ENCODE results near the gene ILF3. TPM values are rescaled to one million over a fixed set of nuclear protein-coding genes. Genes with fewer than 3 reads are reported as not detected.

The ILF3 gene
- total RNA-seq, 1 donor from 2014 or later = 125 TPM

DNA sequence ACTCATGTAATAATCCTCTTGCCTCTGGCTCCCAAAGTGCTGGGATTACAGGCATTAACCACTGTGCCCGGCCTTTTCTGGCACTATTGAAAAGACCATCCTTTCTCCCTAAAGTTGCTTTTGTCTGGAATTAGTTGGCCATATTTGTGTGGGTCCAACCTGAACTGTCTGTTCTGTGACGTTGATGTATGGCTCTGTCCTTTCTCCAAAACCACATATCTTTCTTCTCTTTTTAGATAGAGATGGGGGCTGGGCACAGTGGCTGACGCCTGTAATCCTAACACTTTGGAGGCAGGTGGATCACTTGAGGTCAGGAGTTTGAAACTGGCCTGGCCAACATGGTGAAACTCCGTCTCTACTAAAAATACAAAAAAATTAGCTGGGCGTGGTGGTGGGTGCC, 81.6 kb downstream of the ILF3 start:
- TF ChIP-seq, protein P1, sequence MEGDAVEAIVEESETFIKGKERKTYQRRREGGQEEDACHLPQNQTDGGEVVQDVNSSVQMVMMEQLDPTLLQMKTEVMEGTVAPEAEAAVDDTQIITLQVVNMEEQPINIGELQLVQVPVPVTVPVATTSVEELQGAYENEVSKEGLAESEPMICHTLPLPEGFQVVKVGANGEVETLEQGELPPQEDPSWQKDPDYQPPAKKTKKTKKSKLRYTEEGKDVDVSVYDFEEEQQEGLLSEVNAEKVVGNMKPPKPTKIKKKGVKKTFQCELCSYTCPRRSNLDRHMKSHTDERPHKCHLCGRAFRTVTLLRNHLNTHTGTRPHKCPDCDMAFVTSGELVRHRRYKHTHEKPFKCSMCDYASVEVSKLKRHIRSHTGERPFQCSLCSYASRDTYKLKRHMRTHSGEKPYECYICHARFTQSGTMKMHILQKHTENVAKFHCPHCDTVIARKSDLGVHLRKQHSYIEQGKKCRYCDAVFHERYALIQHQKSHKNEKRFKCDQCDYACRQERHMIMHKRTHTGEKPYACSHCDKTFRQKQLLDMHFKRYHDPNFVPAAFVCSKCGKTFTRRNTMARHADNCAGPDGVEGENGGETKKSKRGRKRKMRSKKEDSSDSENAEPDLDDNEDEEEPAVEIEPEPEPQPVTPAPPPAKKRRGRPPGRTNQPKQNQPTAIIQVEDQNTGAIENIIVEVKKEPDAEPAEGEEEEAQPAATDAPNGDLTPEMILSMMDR (conservative IDR thresholded peaks at IDR 0.05; ENCODE audit: low read depth, low read length) = no peak
- no peak for DNase-seq (ENCODE audit: low read depth)
- H3K4me3 ChIP-seq (ENCODE audit: low read depth, low read length) = no peak overlapping the region

- TF ChIP-seq, protein P1 (conservative IDR thresholded peaks at IDR 0.05; ENCODE audit: low read depth, low read length) = no peak
- DNase-seq (ENCODE audit: low read depth) = no peak
- H3K4me3 ChIP-seq (ENCODE audit: low read depth, low read length) = no peak overlapping the region
Measured at GRCh38 chr19:10736189-10736588, 82.0 kb downstream of the ILF3 start.

DNA sequence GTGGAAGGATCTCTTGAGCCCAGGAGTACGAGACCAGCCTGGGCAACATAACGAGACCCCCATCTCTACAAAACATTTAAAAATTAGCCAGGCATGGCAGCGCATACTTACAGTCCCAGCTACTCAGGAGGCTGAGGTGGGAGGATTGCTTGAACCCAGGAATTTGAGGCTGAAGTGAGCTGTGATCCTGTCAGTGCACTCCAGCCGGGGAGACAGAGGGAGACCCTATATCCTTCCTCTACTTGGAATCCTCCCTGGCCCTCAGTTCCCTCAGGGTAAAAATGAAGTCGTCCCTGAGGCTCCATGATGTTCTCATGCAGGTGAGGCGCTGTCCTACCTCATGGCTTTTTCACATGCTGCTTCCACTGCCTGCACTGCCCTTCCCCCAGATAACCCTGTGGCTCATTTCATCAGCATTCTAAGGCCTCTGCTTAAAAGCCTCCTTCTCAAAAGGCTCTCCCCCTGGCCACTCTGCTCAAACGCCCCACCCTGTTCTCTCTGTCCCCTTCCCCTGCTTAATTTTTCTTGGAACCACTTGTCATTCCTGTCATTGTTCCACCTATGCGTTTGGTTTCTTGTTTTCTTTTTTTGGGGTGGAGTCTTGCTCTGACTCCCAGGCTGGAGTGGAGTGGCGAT, 82.9 kb downstream of the ILF3 start:
- no peak overlapping the region for H3K4me3 ChIP-seq (ENCODE audit: low read depth, low read length)
- TF ChIP-seq, protein P1 (conservative IDR thresholded peaks at IDR 0.05; ENCODE audit: low read depth, low read length) = no peak
- no peak for DNase-seq (ENCODE audit: low read depth)

DNA sequence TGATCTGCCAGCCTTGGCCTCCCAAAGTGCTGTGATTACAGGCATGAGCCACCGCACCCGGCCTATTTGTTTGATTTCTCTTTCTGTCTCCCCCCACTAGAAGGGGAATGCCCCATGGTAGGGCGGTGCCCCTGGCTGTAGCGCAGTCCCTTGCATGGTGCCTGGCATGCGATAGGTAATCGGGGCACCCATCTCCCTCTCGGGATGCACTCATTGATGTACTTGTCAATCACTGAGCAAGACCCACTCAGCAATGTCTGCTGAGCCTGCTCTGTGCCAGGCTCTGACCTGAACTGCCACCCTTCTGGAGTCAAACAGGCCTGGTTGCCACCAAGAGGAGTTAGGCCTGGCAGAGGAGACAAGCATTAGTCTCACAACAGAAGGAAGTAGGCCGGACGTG, 83.6 kb downstream of the ILF3 start:
- TF ChIP-seq, protein P1 (conservative IDR thresholded peaks at IDR 0.05; ENCODE audit: low read depth, low read length) = no peak
- H3K4me3 ChIP-seq (ENCODE audit: low read depth, low read length) = no peak overlapping the region
- DNase-seq (ENCODE audit: low read depth) = no peak

DNA sequence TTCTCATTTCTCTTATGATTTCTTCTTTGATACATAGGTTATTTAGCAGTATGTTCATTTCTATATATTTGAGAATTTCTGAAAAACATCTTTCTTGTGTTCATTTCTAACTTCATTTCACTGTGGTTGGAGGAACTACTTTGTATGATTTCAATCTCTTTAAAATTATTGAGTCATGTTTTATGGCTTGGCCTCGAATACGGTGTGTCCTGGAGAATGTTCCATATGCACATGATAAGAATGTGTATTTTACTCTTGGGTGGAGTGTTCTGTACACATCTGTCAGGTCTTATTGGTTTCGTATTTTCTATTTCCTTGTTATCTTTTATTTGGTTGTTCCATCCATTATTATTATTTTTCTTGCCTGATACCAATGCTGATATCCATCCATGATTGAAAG, 86.7 kb downstream of the ILF3 start:
- no peak overlapping the region for H3K4me3 ChIP-seq (ENCODE audit: low read depth, low read length)
- DNase-seq (ENCODE audit: low read depth) = no peak
- TF ChIP-seq, protein P1 (conservative IDR thresholded peaks at IDR 0.05; ENCODE audit: low read depth, low read length) = no peak

Other genes with a start within 250 kb of the ILF3 start
- gene PDE4A, start 233.8 kb upstream of the ILF3 start, total RNA-seq = 0.40 and 2.0 TPM in 2 replicates
- 41.2 and 76.0 TPM in 2 replicates for gene KEAP1, start 151.0 kb upstream of the ILF3 start, total RNA-seq
- not detected in 2 replicates for gene S1PR5, start 136.9 kb upstream of the ILF3 start, total RNA-seq
- gene ATG4D, start 110.4 kb upstream of the ILF3 start, total RNA-seq = 31.4 and 35.9 TPM in 2 replicates
- gene KRI1, start 88.3 kb upstream of the ILF3 start, total RNA-seq = 16.7 and 18.2 TPM in 2 replicates
- gene CDKN2D, start 85.4 kb upstream of the ILF3 start, total RNA-seq = 5.1 and 17.1 TPM in 2 replicates
- 39.7 and 47.2 TPM in 2 replicates for gene AP1M2, start 67.0 kb upstream of the ILF3 start, total RNA-seq
- 48.5 and 52.0 TPM in 2 replicates for gene SLC44A2, start 28.8 kb upstream of the ILF3 start, total RNA-seq
- 21.7 and 33.4 TPM in 2 replicates for gene QTRT1, start 47.1 kb downstream of the ILF3 start, total RNA-seq
- gene DNM2, start 63.7 kb downstream of the ILF3 start, total RNA-seq = 94.5 and 103 TPM in 2 replicates
- 57.3 and 64.8 TPM in 2 replicates for gene TMED1, start 181.9 kb downstream of the ILF3 start, total RNA-seq
- 0.72 TPM in 1 of 2 replicates, not detected in the other for gene C19orf38, start 194.1 kb downstream of the ILF3 start, total RNA-seq
- gene CARM1, start 217.2 kb downstream of the ILF3 start, total RNA-seq = 29.3 and 39.4 TPM in 2 replicates

Measured in epithelial cell of proximal tubule (primary cell).